OCI-LY7 (cell line): Measurements from ENCODE around the gene PFN2. TPM values are rescaled to one million over a fixed set of nuclear protein-coding genes. Genes with fewer than 3 reads are reported as not detected.

Experiments
- BruUV-seq: library from RNA; stranded (reverse); fragments of 400-500 nt; replicated peaks from 2 replicates; lab custom pipeline; 2021; lab: Mats Ljungman, UMichigan
- CTCF ChIA-PET: fragments of 300-600 bp; sonication (Branson Sonifier 250); formaldehyde crosslinking; loops from one replicate; lab custom pipeline; 2022; ENCODE audit warnings: antibody characterized with exemption; ENCODE audit not compliant: unreplicated experiment; lab: Charles Lee
- POLR2A ChIA-PET: fragments of 300-600 bp; sonication (Branson Sonifier 250); formaldehyde crosslinking; loops from one replicate; lab custom pipeline; 2022; ENCODE audit warnings: antibody characterized with exemption; lab: Charles Lee
- DNase-seq: peaks from one replicate; pipeline ENCODE4 v3.0.0-alpha.2; 2015; ENCODE audit warnings: low spot score
- H2AFZ ChIP-seq: fragments of 200-600 bp; sonication (generic), shearing (Covaris generic); 2 replicates; pipeline ENCODE4 v1.6.1; 2014; ENCODE audit warnings: mild to moderate bottlenecking, antibody characterized with exemption, low read length, moderate library complexity
- H3K27ac ChIP-seq: fragments of 200-600 bp; sonication (generic); 2 replicates; pipeline ENCODE4 v1.5.1; 2014; ENCODE audit warnings: mixed run types, low read depth, mild to moderate bottlenecking, moderate library complexity, low read length, inconsistent platforms; ENCODE audit not compliant: poor library complexity, severe bottlenecking
- H3K36me3 ChIP-seq: fragments of 200-600 bp; sonication (generic); 2 replicates; pipeline ENCODE4 v1.6.1; 2014; ENCODE audit warnings: mild to moderate bottlenecking, antibody characterized with exemption, low read length, moderate library complexity, mixed read lengths; ENCODE audit not compliant: insufficient read depth
- H3K4me1 ChIP-seq: fragments of 200-600 bp; sonication (generic); 2 replicates; pipeline ENCODE4 v1.5.1; 2014; ENCODE audit warnings: mild to moderate bottlenecking, low read length; ENCODE audit not compliant: insufficient read depth, poor library complexity, severe bottlenecking
- H3K4me2 ChIP-seq: fragments of 200-600 bp; sonication (generic); 2 replicates; pipeline ENCODE4 v1.6.1; 2014; ENCODE audit warnings: mild to moderate bottlenecking, low read length
- H3K4me3 ChIP-seq: fragments of 200-600 bp; sonication (generic); 2 replicates; pipeline ENCODE4 v1.5.1; 2014; ENCODE audit warnings: mild to moderate bottlenecking, low read depth, low read length; ENCODE audit not compliant: poor library complexity, severe bottlenecking
- H3K79me2 ChIP-seq: fragments of 200-600 bp; sonication (generic); 2 replicates; pipeline ENCODE4 v1.6.1; 2016; ENCODE audit warnings: low read depth, mild to moderate bottlenecking, low read length, moderate library complexity, mixed read lengths; ENCODE audit not compliant: insufficient read depth
- H3K9me2 ChIP-seq: fragments of 200-600 bp; sonication (generic); 2 replicates; pipeline ENCODE4 v1.6.1; 2016; ENCODE audit warnings: mild to moderate bottlenecking, low read length, mixed read lengths; ENCODE audit not compliant: insufficient read depth
- H3K9me3 ChIP-seq: fragments of 200-600 bp; sonication (generic); 2 replicates; pipeline ENCODE4 v1.6.1; 2014; ENCODE audit warnings: mild to moderate bottlenecking, mixed run types, low read length, mixed read lengths
- H4K20me1 ChIP-seq: fragments of 200-600 bp; sonication (generic); 2 replicates; pipeline ENCODE4 v1.6.1; 2014; ENCODE audit warnings: mild to moderate bottlenecking, antibody characterized with exemption, low read length, moderate library complexity, mixed read lengths; ENCODE audit not compliant: insufficient read depth
- EZH2phosphoT487 ChIP-seq: fragments of 200-600 bp; sonication (generic); IDR thresholded peaks from 2 replicates; pipeline ENCODE4 v1.6.1; 2018; ENCODE audit warnings: low read depth, borderline replicate concordance, mild to moderate bottlenecking, mixed run types, antibody characterized with exemption, low read length, moderate library complexity, mixed read lengths
- intact Hi-C: fragments of 100-400 bp; cut with micrococcal nuclease; formaldehyde crosslinking; loops from one replicate; pipeline ENCODE4 v1.10.0; 2022; ENCODE audit not compliant: unreplicated experiment
- total RNA-seq, 2 experiments: library from RNA; depleted of rRNA in 1 of 2; stranded (reverse); fragments of >200 nt in 1 of 2; shearing (Covaris generic) in 1 of 2; gene quantifications; 2 replicates each; pipeline ENCODE4 v1.2.3, GENCODE V29; 2014 to 2022
- TF ChIP-seq, protein P1 (sequence below): fragments of 200-600 bp; sonication (generic); conservative IDR thresholded peaks from 2 replicates; pipeline ENCODE4 v1.5.1; 2014; ENCODE audit warnings: mild to moderate bottlenecking, antibody characterized with exemption, low read length, moderate library complexity, mixed read lengths

Gene PFN2
- total RNA-seq, 2 experiments from 2014 or later = 2.6 to 32.3 TPM

- peak; percentile 39 for DNase-seq
- no peaks in the 10 kb centered on the region for H3K79me2 ChIP-seq
- H3K9me2 ChIP-seq = no peaks in the 10 kb centered on the region
- no peaks in the 10 kb centered on the region for H3K4me1 ChIP-seq
- ChIA-PET CTCF (no interaction called here), POLR2A (interaction anchor here (0.6 to 1.8 kb wide), 4 partner anchors 9 to 420 kb away, joined by 3 to 8 read pairs (median 5); no protein-coding TSS in a partner anchor)
- no peak overlapping the region for H3K4me2 ChIP-seq
- no peaks in the 10 kb centered on the region for H4K20me1 ChIP-seq
- no TSS peak for BruUV-seq
- intact Hi-C loops = loop anchor here (2.0 kb wide), 1 partner anchor 284 kb away; no protein-coding TSS in a partner anchor
- peaks cover 10% of the 10 kb centered on the region; the same call in 1 of the 2 replicates for H3K9me3 ChIP-seq
- H2AFZ ChIP-seq = no peak overlapping the region
- H3K4me3 ChIP-seq = no peak overlapping the region
- H3K27ac ChIP-seq = no peak overlapping the region
- TF ChIP-seq, protein P1, sequence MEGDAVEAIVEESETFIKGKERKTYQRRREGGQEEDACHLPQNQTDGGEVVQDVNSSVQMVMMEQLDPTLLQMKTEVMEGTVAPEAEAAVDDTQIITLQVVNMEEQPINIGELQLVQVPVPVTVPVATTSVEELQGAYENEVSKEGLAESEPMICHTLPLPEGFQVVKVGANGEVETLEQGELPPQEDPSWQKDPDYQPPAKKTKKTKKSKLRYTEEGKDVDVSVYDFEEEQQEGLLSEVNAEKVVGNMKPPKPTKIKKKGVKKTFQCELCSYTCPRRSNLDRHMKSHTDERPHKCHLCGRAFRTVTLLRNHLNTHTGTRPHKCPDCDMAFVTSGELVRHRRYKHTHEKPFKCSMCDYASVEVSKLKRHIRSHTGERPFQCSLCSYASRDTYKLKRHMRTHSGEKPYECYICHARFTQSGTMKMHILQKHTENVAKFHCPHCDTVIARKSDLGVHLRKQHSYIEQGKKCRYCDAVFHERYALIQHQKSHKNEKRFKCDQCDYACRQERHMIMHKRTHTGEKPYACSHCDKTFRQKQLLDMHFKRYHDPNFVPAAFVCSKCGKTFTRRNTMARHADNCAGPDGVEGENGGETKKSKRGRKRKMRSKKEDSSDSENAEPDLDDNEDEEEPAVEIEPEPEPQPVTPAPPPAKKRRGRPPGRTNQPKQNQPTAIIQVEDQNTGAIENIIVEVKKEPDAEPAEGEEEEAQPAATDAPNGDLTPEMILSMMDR = peak; percentile 87
- TF ChIP-seq EZH2phosphoT487 = no peak
- H3K36me3 ChIP-seq = peaks cover 14% of the 10 kb centered on the region
Observed at GRCh38 chr3:149936812-149937230, 33.9 kb downstream of the PFN2 start.

DNA sequence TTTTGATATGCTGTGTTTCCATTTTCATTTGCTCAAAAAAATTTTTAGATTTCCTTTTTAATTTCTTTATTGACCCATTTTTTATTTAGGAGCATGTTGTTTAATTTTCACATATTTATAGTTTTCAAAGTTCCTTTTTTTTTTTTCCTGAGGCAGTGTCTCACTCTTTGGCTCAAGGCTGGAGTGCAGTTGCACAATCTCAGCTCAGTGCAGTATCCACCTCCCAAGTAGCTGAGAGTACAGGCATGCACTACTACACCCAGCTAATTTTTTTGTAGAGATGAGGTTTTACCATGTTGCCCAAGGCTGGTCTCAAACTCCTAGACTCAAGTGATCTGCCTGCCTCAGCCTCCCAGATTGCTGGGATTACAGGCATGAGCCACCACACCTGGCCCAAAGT is 36.2 kb downstream of the PFN2 start:
- no TSS peak for BruUV-seq
- Histone ChIP-seq H3K4me2 (no peak overlapping the region), H3K4me1 (no peaks in the 10 kb centered on the region), H2AFZ (no peak overlapping the region), H3K4me3 (no peak overlapping the region), H3K27ac (no peak overlapping the region), H3K9me2 (no peaks in the 10 kb centered on the region), H4K20me1 (no peaks in the 10 kb centered on the region), H3K36me3 (peaks cover 14% of the 10 kb centered on the region), H3K79me2 (no peaks in the 10 kb centered on the region), H3K9me3 (peaks cover 10% of the 10 kb centered on the region; the same call in 1 of the 2 replicates)
- POLR2A ChIA-PET = no interaction called here
- intact Hi-C loops = no loop called here
- no peak for DNase-seq
- TF ChIP-seq, protein P1 = no peak
- no peak for TF ChIP-seq EZH2phosphoT487
- CTCF ChIA-PET = no interaction called here

- Histone ChIP-seq H3K4me3 (no peak overlapping the region), H3K9me3 (peaks cover 10% of the 10 kb centered on the region; the same call in 1 of the 2 replicates), H3K36me3 (peaks cover 14% of the 10 kb centered on the region), H3K9me2 (no peaks in the 10 kb centered on the region), H3K79me2 (no peaks in the 10 kb centered on the region), H2AFZ (no peak overlapping the region), H3K4me2 (no peak overlapping the region), H3K27ac (no peak overlapping the region), H4K20me1 (no peaks in the 10 kb centered on the region), H3K4me1 (no peaks in the 10 kb centered on the region)
- no peak for TF ChIP-seq EZH2phosphoT487
- TF ChIP-seq, protein P1 = no peak
- no TSS peak for BruUV-seq
- ChIA-PET CTCF (no interaction called here), POLR2A (no interaction called here)
- intact Hi-C loops = no loop called here
- no peak for DNase-seq
Observed at GRCh38 chr3:149933858-149934257, 36.8 kb downstream of the PFN2 start.
